DMS53 (cell line): ENCODE data around the gene GTF2A1L.
A peak's percentile ranks its signal among the peaks of the same experiment; 100 is the strongest.
"Not testable (repeated sequence)": the region's sequence is repeated elsewhere in the genome, so short reads cannot be mapped to it uniquely, and the experiment has no call there.

Source experiments
- DNase-seq: peaks from one replicate; lab custom pipeline; 2025; lab: John Stamatoyannopoulos, UW

The GTF2A1L gene

DNA sequence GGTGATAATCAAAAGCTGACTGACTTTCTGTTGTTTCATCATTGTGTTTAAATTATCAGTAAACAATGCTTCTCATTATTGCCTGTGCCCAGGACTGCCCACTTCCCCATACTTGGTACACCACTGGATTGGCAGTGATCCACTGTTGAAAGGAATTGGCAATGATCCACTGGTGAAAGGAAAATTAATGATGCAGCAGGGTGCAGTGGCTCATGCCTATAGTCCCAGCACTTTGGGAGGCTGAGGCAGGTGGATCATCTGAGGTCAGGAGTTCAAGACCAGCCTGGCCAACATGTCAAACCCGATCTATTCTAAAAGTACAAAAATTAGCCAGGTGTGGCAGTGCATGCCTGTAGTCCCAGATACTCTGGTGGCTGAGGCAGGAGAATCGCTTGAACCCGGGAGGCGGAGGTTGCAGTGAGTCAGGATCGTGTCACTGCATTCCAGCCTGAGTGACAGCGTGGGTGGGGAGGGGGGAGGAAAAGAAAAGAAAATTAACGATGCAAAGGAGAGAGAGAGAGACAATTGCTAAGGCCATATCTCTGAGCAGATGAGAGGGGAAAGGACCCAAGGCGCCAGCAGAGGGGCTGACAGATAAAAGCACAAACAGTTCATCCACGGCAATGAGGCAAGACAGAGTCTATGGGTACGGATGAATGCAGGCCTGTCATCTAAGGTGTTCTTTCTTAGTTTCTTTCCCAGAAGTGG lies 10.2 kb upstream of the GTF2A1L start:
- no peak for DNase-seq

DNA sequence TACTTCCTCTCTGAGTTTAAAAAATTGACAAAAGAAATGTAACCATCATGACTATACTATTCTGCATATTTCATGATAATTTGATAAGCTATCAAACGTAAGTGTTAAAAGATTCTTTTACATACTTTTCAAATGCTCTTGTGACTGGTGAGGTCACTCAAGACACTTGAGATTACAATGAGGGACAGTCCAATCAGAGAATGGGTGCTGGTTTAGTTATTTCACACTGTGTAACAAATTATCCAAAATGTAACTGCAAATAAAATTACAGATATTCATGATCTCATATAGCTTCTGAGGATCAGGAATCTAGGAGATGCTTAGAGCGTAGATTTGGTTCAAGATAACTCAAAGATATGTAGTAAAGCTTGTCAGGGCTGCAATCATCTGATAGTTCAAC lies 4.4 kb upstream of the GTF2A1L start:
- no peak for DNase-seq

DNA sequence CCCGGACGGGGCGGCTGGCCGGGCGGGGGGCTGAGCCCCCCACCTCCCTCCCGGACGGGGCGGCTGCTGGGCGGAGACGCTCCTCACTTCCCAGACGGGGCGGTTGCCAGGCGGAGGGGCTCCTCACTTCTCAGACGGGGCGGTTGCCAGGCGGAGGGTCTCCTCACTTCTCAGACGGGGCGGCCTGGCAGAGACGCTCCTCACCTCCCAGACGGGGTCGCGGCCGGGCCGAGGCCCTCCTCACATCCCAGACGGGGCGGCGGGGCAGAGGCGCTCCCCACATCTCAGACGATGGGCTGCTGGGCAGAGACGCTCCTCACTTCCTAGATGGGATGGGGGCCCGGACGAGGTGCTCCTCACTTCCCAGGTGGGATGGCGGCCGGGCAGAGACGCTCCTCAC lies 3.1 kb upstream of the GTF2A1L start:
- DNase-seq = not testable (repeated sequence)

DNA sequence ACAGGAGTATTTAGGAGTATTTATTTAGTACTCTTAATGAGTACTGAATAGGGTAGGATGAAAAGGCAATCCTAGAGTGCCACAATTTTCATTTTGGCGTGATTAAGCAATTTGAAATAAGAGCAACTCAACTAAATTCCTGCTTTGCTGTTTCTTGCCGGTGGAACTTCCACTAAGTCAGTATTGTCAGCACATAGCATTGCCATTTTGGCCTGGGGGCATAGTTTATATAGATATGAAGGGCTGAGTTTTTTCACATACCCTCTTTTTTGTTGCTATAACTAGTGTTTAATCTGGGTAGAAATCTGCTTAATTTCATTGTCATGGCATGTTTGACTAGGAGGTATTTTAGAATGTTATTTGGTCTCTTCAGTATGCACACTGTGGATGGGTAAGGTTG lies 1.9 kb downstream of the GTF2A1L start:
- no peak for DNase-seq

DNA sequence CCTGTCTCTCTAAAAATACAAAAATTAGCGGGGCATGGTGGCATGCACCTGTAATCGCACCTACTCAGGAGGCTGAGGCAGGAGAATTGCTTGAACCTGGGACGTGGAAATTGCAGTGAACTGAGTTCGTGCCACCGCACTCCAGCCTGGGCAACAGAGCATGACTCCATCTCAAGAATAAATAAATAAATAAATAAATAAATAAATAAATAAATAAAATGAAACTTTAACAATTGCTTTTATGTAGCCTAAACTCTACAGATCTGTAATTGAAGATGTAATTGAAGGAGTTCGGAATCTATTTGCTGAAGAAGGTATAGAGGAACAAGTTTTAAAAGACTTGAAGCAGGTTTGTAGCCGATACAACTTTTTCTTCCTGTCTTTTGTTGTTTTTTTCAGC lies 2.9 kb downstream of the GTF2A1L start:
- DNase-seq = no peak

DNA sequence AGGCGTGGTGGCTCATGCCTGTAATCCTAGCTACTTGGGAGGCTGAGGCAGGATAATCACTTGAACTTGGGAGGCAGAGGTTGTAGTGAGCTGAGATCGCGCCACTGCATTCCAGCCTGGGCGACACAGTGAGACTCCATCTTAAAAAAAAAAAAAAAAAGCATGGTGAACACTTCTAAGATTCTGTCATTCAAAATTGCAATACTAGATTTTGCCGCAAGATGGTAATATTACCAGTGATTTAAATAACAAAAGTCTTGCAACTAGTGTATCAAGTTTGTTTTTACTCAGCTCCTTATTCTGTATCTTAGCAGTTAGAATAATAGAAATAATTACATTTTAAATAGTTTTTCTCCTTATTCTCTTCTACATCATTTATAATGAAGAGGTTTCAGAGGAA lies 5.0 kb downstream of the GTF2A1L start:
- peak; percentile 81 for DNase-seq

DNA sequence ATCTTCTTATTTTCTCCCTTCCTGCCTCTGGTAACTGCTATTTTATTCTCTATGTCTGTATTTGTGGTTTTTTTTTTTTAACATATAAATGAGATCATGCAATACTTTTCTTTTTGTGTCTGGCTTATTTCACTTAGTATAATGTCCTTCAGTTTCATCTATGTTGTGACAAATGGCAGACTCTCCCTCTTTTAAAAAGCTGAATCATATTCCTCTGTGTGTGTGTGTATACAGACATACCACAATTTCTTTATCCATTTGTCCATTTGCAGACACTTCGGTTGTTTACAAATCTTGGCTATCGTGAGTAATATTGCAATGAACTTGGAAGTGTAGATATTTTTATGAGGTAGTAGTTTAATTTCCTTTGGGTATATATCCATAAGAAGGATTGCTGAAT lies 7.0 kb downstream of the GTF2A1L start:
- no peak for DNase-seq

GRCh38 chr2:48626047-48626446 lies 8.4 kb downstream of the GTF2A1L start:
- DNase-seq = no peak

GRCh38 chr2:48633143-48633542 lies 15.5 kb downstream of the GTF2A1L start:
- DNase-seq = no peak

- DNase-seq = no peak
Measured at GRCh38 chr2:48635786-48636185, 18.1 kb downstream of the GTF2A1L start.

GRCh38 chr2:48638261-48638660 lies 20.6 kb downstream of the GTF2A1L start:
- DNase-seq = no peak

DNA sequence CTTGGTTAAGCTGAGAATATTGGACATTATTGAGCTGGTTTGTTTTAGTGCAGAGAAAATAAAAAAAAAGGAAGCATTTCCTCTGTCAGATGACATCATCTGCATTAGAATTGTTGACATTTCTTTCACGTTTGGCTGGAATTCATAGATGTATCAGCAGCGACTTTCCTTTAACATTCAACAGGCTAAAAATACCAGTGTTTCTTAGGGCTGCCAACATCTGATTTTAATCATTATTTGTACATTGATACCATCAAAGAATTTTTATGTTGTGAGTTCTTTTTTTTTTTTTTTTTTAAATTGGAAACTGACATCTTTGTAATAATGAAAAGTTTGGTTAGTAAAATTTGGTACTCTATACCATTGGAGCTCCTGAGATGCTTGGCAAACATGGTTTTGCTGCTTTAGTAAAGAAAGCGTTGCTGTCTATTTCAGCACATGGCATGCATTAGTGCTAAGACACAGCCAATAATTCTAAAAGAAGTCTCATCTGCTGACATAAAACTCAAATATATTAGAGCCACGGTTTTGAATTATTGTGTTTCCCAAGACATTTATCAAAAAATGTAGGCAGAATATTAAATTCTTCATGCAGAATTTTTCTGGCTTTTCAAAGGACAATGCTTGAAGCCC lies 33.6 kb downstream of the GTF2A1L start:
- DNase-seq = peak; percentile 79

DNA sequence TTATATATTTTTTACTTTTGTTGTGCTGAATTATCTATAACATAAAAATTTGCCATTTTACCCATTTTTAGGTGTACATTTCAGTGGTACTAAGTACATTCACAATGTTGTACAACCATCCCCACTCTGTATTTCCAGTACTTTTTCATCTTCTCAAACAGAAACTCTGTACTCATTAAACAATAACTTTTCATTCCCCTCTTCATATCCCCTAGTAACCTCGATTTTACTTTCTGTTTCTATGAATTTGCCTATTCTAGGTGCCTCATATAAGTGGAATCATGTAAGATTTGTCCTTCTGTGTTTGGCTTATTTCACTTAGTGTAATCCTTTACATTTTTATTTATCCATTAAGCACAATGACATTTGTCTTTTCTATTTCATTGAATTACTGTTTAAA lies 51.3 kb downstream of the GTF2A1L start:
- DNase-seq = no peak

DNA sequence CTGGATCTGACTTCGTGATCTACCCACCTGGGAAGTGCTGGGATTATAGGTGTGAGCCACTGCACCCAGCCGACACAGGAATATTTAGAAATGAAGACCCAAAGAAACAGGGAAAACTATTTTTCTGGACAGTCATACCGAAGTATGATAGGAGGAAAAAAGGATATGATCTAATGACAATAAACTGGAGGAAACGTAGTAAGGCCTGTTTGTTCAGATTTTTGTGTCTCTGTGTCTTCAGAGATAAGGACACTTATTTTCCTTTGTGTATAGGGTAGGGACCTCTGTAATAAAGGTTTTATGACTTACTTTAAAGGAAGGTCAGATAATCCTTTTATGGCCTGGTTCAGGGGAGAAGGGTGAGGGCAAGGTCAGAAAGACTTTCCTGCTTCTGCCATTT lies 55.9 kb downstream of the GTF2A1L start:
- DNase-seq = no peak

DNA sequence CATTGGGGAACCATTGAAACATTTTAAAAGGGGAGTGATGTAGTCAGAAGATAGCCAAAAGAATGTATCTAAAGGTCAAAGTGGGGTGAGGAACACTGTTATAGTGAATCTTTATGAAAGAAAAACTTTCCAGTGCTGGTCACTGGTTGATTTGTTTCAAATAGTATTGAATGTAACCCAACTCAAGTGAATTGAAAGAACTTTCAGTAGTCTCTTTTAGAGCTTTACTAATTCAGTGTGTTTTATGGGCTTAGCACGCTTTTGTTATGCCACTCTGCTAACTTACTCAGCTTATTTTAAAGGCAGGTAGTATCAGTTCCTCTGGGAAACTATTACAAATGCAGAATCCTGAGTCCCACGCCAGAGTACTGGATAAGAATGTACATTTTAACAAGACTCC lies 57.3 kb downstream of the GTF2A1L start:
- no peak for DNase-seq

- DNase-seq = no peak
Measured at GRCh38 chr2:48677450-48677849, 59.8 kb downstream of the GTF2A1L start.

GRCh38 chr2:48685126-48685525 lies 67.5 kb downstream of the GTF2A1L start:
- no peak for DNase-seq

- DNase-seq = no peak
Measured at GRCh38 chr2:48691935-48692691, 74.5 kb downstream of the GTF2A1L start.

- no peak for DNase-seq
Measured at GRCh38 chr2:48693066-48693465, 75.4 kb downstream of the GTF2A1L start.

GRCh38 chr2:48693645-48694044 lies 76.0 kb downstream of the GTF2A1L start:
- no peak for DNase-seq

GRCh38 chr2:48694149-48694548 lies 76.5 kb downstream of the GTF2A1L start:
- DNase-seq = no peak

DNA sequence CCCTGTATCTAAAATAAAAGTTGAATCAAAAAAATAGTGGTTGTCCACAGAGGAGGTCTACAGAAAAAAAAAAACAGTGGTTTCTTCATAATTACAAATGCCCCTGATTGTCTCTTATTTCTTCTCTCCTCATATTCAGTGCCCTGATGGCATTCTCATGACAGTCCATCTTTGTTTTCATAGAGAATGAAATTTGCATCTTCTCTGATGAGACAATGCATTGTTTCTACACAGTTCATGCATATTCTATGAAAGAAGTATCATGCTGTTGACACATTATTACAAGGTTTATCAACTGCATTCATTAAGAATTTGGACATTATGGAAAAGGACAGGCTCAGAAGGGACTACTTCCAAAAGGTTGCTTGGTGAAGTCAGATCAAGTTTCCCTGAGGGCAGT lies 78.3 kb downstream of the GTF2A1L start:
- DNase-seq = no peak

GRCh38 chr2:48696881-48697280 lies 79.2 kb downstream of the GTF2A1L start:
- no peak for DNase-seq
